ENCODE data around the gene CKS1B.

DNA sequence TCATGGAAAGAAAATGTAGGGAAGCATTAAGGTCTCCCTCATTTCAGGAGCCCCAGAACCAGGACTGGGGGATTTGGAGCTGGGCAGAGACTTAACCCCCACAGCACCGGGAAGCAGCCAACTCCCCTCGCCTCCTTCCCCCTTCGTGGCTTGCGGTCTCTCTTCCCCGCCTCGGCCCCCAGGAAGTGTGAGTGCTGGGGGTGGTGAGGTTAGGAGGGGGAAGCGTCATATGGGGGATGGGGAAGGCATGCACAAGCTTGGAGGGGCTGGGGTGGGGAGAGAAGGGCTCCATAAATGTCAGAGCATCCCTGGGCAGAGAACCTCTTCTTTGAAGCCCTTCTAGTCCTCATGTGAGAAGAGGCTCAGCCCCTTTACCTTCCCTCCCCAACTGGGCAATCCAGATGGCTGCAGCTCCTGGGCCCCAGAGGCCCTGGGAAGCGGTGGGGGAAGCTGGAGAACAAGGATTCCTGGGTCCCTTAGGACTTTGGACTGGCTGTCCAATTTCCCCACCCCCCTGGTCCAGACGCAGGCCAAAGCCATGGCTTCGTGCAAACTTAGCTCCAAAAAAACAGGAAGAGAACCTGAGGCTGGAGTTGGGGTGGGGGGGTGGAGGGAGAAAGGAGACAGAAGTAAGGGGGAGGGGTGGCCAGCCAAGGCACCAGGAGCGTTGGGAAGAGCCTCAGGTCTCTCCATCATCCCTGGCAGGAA lies 35.9 kb downstream of the CKS1B start:
- TF ChIP-seq EZH2 (IDR thresholded peaks at IDR 0.05) (no peak), FOXP2 (optimal IDR thresholded peaks at IDR 0.05; ENCODE audit: control extremely low read depth, extremely low read length, insufficient read depth) (no peak)
